Karpas-422 (cell line): ENCODE data around the gene CBARP. TPM values are rescaled to one million over a fixed set of nuclear protein-coding genes. Genes with fewer than 3 reads are reported as not detected.
A peak's percentile ranks its signal among the peaks of the same experiment; 100 is the strongest.

Source experiments
- DNase-seq: peaks from one replicate; pipeline ENCODE4 v3.0.0-alpha.2; 2015
- H2AFZ ChIP-seq: fragments of 200-600 bp; sonication (generic); 2 replicates; pipeline ENCODE4 v1.6.1; 2014; ENCODE audit warnings: antibody characterized with exemption, low read length, mixed read lengths
- H3K27ac ChIP-seq: fragments of 200-600 bp; sonication (generic); 2 replicates; pipeline ENCODE4 v1.5.1; 2014; ENCODE audit warnings: mild to moderate bottlenecking, low read length, moderate library complexity
- H3K27me3 ChIP-seq: fragments of 200-600 bp; sonication (generic); 2 replicates; pipeline ENCODE4 v1.6.1; 2014; ENCODE audit warnings: low read length, mixed read lengths
- H3K36me3 ChIP-seq: fragments of 200-600 bp; sonication (generic); 2 replicates; pipeline ENCODE4 v1.6.1; 2014; ENCODE audit warnings: low read length, mixed read lengths; ENCODE audit not compliant: insufficient read depth
- H3K4me1 ChIP-seq: fragments of 200-600 bp; sonication (generic); 2 replicates; pipeline ENCODE4 v1.6.1; 2014; ENCODE audit warnings: mild to moderate bottlenecking, low read length, mixed read lengths
- H3K4me2 ChIP-seq: fragments of 200-600 bp; sonication (generic); 2 replicates; pipeline ENCODE4 v1.6.1; 2014; ENCODE audit warnings: low read length, low read depth, mild to moderate bottlenecking; ENCODE audit not compliant: poor library complexity, severe bottlenecking
- H3K4me3 ChIP-seq: fragments of 200-600 bp; sonication (generic); 2 replicates; pipeline ENCODE4 v1.5.1; 2014; ENCODE audit warnings: mild to moderate bottlenecking, antibody characterized with exemption, low read length, mixed read lengths
- H3K79me2 ChIP-seq: fragments of 200-600 bp; sonication (generic); 2 replicates; pipeline ENCODE4 v1.6.1; 2014; ENCODE audit warnings: mild to moderate bottlenecking, low read length, mixed read lengths
- H3K9ac ChIP-seq: fragments of 200-600 bp; sonication (generic); 2 replicates; pipeline ENCODE4 v1.6.0; 2014; ENCODE audit warnings: low read length
- H3K9me2 ChIP-seq: fragments of 200-600 bp; sonication (generic), shearing (Covaris generic); replicated peaks from 2 replicates; pipeline ENCODE4 v1.6.0; 2014; ENCODE audit warnings: mild to moderate bottlenecking, low read length, moderate library complexity; ENCODE audit not compliant: insufficient read depth
- H3K9me3 ChIP-seq: fragments of 300-700, 200-600 bp; sonication (generic); 2 replicates; pipeline ENCODE4 v1.6.1; 2014; ENCODE audit warnings: low read length, mixed read lengths
- H4K20me1 ChIP-seq: fragments of 200-600 bp; sonication (generic); 2 replicates; pipeline ENCODE4 v1.6.1; 2014; ENCODE audit warnings: mild to moderate bottlenecking, antibody characterized with exemption, low read length, low read depth; ENCODE audit not compliant: insufficient read depth
- total RNA-seq: library from RNA; depleted of rRNA; stranded (reverse); fragments of >200 nt; shearing (Covaris generic); gene quantifications from 2 replicates; pipeline ENCODE4 v1.2.3, GENCODE V29; 2014; ENCODE audit warnings: low replicate concordance

The CBARP gene
- total RNA-seq, 1 experiment from 2014 or later = 1.6 TPM

DNA sequence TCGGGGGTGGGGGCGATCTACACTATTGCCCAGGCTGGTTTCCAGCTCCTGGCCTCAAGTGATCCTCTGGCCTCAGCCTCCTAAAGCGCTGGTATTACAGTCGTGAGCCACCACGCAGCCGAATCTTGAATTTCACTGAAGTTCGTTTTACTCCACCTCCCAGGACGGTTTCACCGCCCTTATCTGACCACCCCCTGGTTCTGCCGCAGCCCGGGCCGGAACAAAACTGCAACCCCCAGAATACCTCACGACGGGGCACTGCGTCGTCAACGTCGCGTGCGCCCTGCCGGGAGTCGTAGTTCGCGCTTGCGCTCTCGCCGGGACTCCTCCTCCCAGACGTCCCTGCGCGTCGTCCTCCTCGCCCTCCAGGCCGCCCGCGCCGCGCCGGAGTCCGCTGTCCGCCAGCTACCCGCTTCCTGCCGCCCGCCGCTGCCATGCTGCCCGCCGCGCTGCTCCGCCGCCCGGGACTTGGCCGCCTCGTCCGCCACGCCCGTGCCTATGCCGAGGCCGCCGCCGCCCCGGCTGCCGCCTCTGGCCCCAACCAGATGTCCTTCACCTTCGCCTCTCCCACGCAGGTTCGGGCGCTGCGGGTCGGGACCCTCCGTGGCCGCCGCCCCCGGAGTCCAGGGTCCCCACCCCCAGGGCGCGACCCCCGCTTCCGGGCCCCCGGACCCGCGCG, 3.8 kb upstream of the CBARP start, which contains the start of gene ATP5F1D:
TSS of gene ATP5F1D (plus strand) at position 335 of the 679 bp plus-strand sequence. CDS start at position 435, 100 bp downstream.
- Histone ChIP-seq H3K4me1 (peaks cover 73% of the 10 kb centered on the region), H3K27ac (peak within 1 kb of the TSS; percentile 77), H2AFZ (0 out of 2 replicates have a peak within 1 kb of the TSS, but pooled peaks have one; percentile 16), H3K9me2 (no peaks in the 10 kb centered on the region), H3K36me3 (no peaks in the 10 kb centered on the region), H3K4me3 (peak within 1 kb of the TSS; percentile 100), H3K27me3 (no peaks in the 10 kb centered on the region), H3K9ac (peak within 1 kb of the TSS; percentile 100), H3K9me3 (no peaks in the 10 kb centered on the region), H3K79me2 (peaks cover 24% of the 10 kb centered on the region), H3K4me2 (peak within 1 kb of the TSS; percentile 94), H4K20me1 (0 out of 2 replicates have a peak, but pooled peaks cover 6% of the 10 kb centered on the region)
- peak; percentile 98 for DNase-seq

DNA sequence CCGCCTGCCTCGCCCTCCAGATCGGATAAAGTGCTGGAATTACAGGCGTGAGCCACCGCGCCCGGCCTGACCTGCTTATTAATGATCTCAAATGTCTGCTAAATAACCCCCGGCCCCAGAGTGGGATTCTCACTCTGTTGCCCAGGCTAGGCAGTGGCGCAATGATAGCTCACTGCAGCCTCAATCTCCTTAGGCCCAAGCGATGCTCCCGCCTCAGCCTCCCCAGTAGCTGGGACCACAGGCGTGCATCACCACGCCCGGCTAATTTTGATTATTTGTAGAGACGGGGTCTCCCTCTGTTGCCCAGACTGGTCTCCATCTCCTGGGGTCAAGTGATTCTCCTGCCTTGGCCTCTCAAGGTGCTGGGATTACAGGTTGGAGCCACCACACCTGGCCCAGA, 3.1 kb upstream of the CBARP start:
- peaks cover 69% of the 10 kb centered on the region for H3K4me1 ChIP-seq
- H3K27me3 ChIP-seq = no peaks in the 10 kb centered on the region
- peak overlapping the region; percentile 100 for H3K4me3 ChIP-seq
- 0 out of 2 replicates have a peak, but pooled peaks cover 6% of the 10 kb centered on the region for H4K20me1 ChIP-seq
- H3K9me2 ChIP-seq = no peaks in the 10 kb centered on the region
- peak overlapping the region; percentile 44 for H3K27ac ChIP-seq
- peaks cover 24% of the 10 kb centered on the region for H3K79me2 ChIP-seq
- no peaks in the 10 kb centered on the region for H3K9me3 ChIP-seq
- peak overlapping the region; percentile 94 for H3K4me2 ChIP-seq
- peak overlapping the region; percentile 100 for H3K9ac ChIP-seq
- no peak for DNase-seq
- H2AFZ ChIP-seq = 0 out of 2 replicates have a peak overlapping the region, but pooled peaks have one; percentile 16
- H3K36me3 ChIP-seq = no peaks in the 10 kb centered on the region

DNA sequence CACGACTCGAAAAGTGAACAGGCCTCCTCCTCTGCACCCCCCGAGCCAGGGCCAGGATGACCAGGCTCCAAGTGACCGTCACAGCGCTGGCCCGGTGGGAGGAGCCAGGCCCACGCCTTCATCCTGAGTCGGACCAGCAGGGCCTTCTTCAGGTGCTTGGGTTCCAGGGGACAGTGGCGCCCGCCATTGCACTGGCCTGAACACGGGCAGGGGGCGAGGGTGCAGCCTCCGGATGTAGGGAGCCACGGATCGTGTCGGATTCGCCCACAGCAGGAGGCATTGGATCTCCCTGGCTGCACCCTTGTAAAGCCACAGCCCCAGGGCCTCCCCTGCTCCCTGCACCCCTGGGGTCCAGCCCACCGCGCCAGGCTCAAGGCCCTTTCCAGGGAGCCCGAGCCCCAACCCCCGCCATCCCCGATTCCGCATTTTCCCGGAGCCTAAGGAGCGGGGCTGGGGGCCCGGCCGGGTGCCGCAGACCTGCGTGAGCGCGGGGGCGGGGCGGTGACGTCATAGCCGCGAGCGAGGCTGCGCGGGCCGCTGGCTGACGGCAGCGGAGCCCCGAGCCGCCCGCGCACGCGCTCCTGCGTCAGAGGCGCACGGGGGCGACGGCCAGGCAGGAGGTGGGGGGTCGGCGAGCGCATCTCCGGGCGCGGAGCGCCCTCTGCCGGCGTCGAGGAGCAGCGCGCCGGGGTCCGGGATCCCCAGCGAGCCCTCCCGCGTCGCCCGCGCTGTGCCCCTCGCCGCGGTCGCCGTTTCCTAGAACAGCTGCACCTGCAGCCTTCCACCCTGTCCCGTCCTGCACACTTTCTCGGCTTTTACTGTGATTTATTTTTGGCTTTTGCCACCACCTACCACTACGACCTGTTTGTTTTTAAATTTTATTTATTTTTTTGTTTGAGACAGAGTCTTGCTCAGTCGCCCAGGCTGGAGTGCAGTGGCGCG, 2.3 kb upstream of the CBARP start:
- Histone ChIP-seq H3K4me1 (peaks cover 60% of the 10 kb centered on the region), H3K9ac (peak overlapping the region; percentile 100), H3K36me3 (no peaks in the 10 kb centered on the region), H3K4me3 (peak overlapping the region; percentile 100), H3K27ac (peak overlapping the region; percentile 70), H4K20me1 (0 out of 2 replicates have a peak, but pooled peaks cover 6% of the 10 kb centered on the region), H2AFZ (peak overlapping the region; percentile 70; the same call in 1 of the 2 replicates), H3K9me2 (no peaks in the 10 kb centered on the region), H3K9me3 (no peaks in the 10 kb centered on the region), H3K79me2 (peaks cover 24% of the 10 kb centered on the region), H3K4me2 (peak overlapping the region; percentile 94), H3K27me3 (no peaks in the 10 kb centered on the region)
- DNase-seq = peak; percentile 98

DNA sequence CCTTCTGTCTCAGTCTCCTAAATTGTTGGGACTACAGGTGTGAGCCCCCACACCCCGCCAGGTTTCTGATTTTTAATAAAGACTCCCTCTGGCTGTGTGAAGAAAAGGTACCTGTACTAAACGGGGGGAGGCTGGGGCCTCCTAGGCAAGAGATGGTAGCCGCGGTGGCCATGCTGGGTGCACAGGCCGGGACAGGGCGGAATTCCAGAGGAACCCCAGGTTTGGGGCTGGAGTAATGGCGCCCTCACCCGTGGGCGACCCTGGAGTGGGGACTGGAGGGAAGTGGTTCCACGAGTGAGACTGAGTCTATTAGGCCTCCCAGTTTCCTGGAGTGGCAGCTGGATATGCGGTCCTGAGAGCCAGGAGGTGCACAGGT, 1.6 kb upstream of the CBARP start:
- Histone ChIP-seq H3K9ac (peak overlapping the region; percentile 87), H2AFZ (peak overlapping the region; percentile 70; the same call in 1 of the 2 replicates), H3K9me3 (no peaks in the 10 kb centered on the region), H3K4me1 (peaks cover 54% of the 10 kb centered on the region), H3K9me2 (no peaks in the 10 kb centered on the region), H3K4me2 (peak overlapping the region; percentile 94), H3K27me3 (no peaks in the 10 kb centered on the region), H4K20me1 (0 out of 2 replicates have a peak, but pooled peaks cover 6% of the 10 kb centered on the region), H3K79me2 (peaks cover 24% of the 10 kb centered on the region), H3K27ac (peak overlapping the region; percentile 70; the same call in 1 of the 2 replicates), H3K36me3 (no peaks in the 10 kb centered on the region), H3K4me3 (peak overlapping the region; percentile 100)
- DNase-seq = no peak

DNA sequence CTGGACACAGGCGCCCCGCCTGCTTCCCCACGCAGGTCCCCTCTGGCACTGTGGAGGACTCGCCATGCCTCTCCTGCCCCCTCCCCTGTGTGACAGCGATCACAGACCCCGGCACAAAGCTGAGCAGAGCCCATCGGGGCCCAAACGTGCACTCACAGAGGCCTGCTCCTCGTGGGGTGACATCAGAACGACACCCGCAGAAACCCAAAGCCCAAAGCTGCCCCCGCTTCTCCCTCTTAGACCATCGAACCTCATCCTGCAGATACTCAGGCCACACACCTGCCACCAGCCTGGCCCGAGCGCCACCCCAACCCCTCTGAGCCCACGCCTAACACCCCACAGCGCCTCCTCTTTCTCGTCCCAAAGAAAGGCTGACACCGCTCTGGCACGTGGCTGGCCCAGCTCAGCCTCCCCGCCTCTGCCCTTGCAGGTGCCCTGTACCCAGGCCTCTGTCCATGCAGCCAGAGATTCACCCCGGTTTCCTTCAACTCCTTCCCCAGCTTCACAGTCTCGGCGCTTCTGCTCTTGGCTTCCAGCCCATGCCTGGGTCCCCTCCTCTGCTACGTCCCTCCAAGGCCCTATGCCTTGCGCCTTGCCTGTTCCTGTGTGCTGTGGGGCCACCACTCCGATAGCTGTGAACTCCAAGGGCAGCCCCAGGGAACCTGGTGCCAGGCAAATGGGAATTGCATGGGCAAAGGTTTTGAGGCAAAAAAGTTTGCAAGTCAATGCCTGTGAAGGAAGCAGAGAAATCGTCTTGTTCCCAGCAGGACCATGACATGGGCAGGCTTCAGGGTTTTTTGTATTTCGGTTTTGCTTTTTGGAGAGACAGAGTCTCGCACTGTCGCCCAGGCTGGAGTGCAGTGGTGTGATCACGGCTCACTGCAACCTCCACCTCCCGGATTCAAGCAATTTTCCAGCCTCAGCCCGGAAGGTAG, 831 bp upstream of the CBARP start:
- Histone ChIP-seq H3K79me2 (peaks cover 21% of the 10 kb centered on the region), H3K4me2 (peak overlapping the region; percentile 94), H4K20me1 (0 out of 2 replicates have a peak, but pooled peaks cover 2% of the 10 kb centered on the region), H3K9me2 (no peaks in the 10 kb centered on the region), H3K9ac (peak overlapping the region; percentile 87), H3K27me3 (no peaks in the 10 kb centered on the region), H3K9me3 (no peaks in the 10 kb centered on the region), H3K4me1 (peaks cover 46% of the 10 kb centered on the region), H3K4me3 (peak overlapping the region; percentile 100), H3K36me3 (no peaks in the 10 kb centered on the region), H3K27ac (peak overlapping the region; percentile 70), H2AFZ (peak overlapping the region; percentile 29; the same call in 1 of the 2 replicates)
- peak; percentile 63 for DNase-seq

DNA sequence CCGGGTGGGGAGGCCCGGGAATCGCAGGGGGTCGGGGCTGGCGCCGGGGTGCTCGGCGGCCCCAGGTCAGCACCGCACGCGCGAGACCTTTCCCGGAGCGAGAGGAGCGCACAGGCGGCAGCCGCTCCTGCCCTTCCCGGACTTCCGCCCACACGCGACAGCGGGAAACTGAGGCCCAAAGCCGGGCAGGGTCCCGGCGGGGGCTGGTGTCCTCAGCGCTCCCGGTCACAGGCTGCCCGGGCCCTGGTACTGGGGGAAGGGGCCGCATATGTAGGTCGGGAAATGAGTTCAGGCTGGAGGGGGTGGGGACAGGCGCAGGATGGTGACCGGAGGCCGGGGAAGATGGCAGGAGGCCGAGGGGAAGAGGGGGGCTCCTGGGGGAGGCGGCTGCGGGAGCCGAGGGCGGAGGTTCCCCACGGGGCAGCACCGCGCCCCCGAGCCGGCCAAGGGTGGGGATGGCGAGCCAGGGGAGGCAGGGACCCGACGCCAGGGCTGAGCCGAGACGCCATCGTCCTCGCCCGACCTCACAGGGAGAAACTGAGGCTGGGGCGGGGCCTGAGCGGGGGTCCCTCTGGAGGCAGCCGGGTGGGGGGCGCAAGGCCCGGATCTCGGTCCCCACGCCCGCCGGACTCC, 662 bp downstream of the CBARP start:
- Histone ChIP-seq H3K4me1 (peaks cover 35% of the 10 kb centered on the region), H3K4me2 (peak overlapping the region; percentile 87), H3K4me3 (peak overlapping the region; percentile 86), H3K9ac (peak overlapping the region; percentile 82), H3K36me3 (no peaks in the 10 kb centered on the region), H3K9me3 (no peaks in the 10 kb centered on the region), H3K9me2 (no peaks in the 10 kb centered on the region), H2AFZ (no peak overlapping the region), H3K27ac (no peak overlapping the region), H4K20me1 (0 out of 2 replicates have a peak, but pooled peaks cover 2% of the 10 kb centered on the region), H3K79me2 (peaks cover 10% of the 10 kb centered on the region), H3K27me3 (no peaks in the 10 kb centered on the region)
- no peak for DNase-seq

DNA sequence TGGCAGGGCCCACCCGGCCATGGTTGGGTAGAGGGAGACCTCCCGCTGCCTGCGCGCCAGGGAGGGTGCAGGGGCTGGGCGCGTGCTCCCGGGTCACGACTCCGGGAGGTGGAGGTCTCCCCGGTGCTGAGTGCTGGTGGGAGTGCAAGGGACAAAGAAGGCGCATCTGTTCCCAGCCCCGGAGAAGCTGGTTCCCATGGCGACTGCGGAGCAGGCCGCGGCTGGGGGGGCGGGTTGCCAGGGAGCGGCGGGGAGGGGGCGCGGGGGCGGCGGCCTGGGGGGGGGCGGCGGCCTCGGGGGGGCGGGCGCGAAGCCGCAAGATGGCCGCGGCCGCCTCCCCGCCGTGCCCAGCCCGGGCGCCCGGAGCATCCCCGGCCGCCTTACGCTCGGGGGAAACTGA, 1.2 kb downstream of the CBARP start:
- no peak overlapping the region for H2AFZ ChIP-seq
- H3K4me2 ChIP-seq = peak overlapping the region; percentile 87
- no peaks in the 10 kb centered on the region for H3K27me3 ChIP-seq
- H3K27ac ChIP-seq = no peak overlapping the region
- H3K4me1 ChIP-seq = peaks cover 35% of the 10 kb centered on the region
- no peaks in the 10 kb centered on the region for H3K9me2 ChIP-seq
- no peaks in the 10 kb centered on the region for H4K20me1 ChIP-seq
- no peaks in the 10 kb centered on the region for H3K9me3 ChIP-seq
- H3K9ac ChIP-seq = no peak overlapping the region
- H3K4me3 ChIP-seq = no peak overlapping the region
- DNase-seq = no peak
- H3K79me2 ChIP-seq = peaks cover 5% of the 10 kb centered on the region; the same call in 1 of the 2 replicates
- H3K36me3 ChIP-seq = no peaks in the 10 kb centered on the region
